ENCODE data around the gene GJC2.

The GJC2 gene

GRCh38 chr1:228180271-228180958 is 30.7 kb downstream of the GJC2 start:
- TF ChIP-seq TAF1 (IDR thresholded peaks at IDR 0.05; ENCODE audit: low read depth): no peak
- no peak for TF ChIP-seq ZBTB7A (IDR thresholded peaks at IDR 0.05; ENCODE audit: low read depth)
- no peak for TF ChIP-seq FOXM1 (IDR thresholded peaks at IDR 0.05; ENCODE audit: borderline replicate concordance, low read depth)
- TF ChIP-seq RAD21 (IDR thresholded peaks at IDR 0.05; ENCODE audit: low read depth): no peak
- TF ChIP-seq YY1 (IDR thresholded peaks at IDR 0.05; ENCODE audit: low read depth): no peak
- TF ChIP-seq CREB1 (IDR thresholded peaks at IDR 0.05; ENCODE audit: low read depth): no peak
- no peak for TF ChIP-seq CEBPB (IDR thresholded peaks at IDR 0.05)
- no peak for TF ChIP-seq EGR1 (IDR thresholded peaks at IDR 0.05)
- no peak for TF ChIP-seq NFIC (IDR thresholded peaks at IDR 0.05)
- TF ChIP-seq MAX (IDR thresholded peaks at IDR 0.05): no peak
- no peak for TF ChIP-seq USF1 (IDR thresholded peaks at IDR 0.05)

- TF ChIP-seq EGR1 (IDR thresholded peaks at IDR 0.05) (no peak), YY1 (IDR thresholded peaks at IDR 0.05; ENCODE audit: low read depth) (no peak), FOXM1 (IDR thresholded peaks at IDR 0.05; ENCODE audit: borderline replicate concordance, low read depth) (no peak), RAD21 (IDR thresholded peaks at IDR 0.05; ENCODE audit: low read depth) (no peak), TCF12 (IDR thresholded peaks at IDR 0.05; ENCODE audit: low read depth) (no peak), NFIC (IDR thresholded peaks at IDR 0.05) (no peak), CREB1 (IDR thresholded peaks at IDR 0.05; ENCODE audit: low read depth) (no peak), CEBPB (IDR thresholded peaks at IDR 0.05) (no peak), ZBTB7A (IDR thresholded peaks at IDR 0.05; ENCODE audit: low read depth) (no peak), USF1 (IDR thresholded peaks at IDR 0.05) (no peak), TAF1 (IDR thresholded peaks at IDR 0.05; ENCODE audit: low read depth) (no peak), MAX (IDR thresholded peaks at IDR 0.05) (no peak), TEAD4 (IDR thresholded peaks at IDR 0.05) (no peak)
Measured at GRCh38 chr1:228180959-228181644, 31.4 kb downstream of the GJC2 start.

GRCh38 chr1:228181645-228182034 is 31.9 kb downstream of the GJC2 start:
- no peak for TF ChIP-seq ZBTB7A (IDR thresholded peaks at IDR 0.05; ENCODE audit: low read depth)
- no peak for TF ChIP-seq TEAD4 (IDR thresholded peaks at IDR 0.05)
- TF ChIP-seq CREB1 (IDR thresholded peaks at IDR 0.05; ENCODE audit: low read depth): no peak
- TF ChIP-seq EGR1 (IDR thresholded peaks at IDR 0.05): no peak
- TF ChIP-seq YY1 (IDR thresholded peaks at IDR 0.05; ENCODE audit: low read depth): no peak
- no peak for TF ChIP-seq NFIC (IDR thresholded peaks at IDR 0.05)
- no peak for TF ChIP-seq USF1 (IDR thresholded peaks at IDR 0.05)
- no peak for TF ChIP-seq TAF1 (IDR thresholded peaks at IDR 0.05; ENCODE audit: low read depth)
- no peak for TF ChIP-seq TCF12 (IDR thresholded peaks at IDR 0.05; ENCODE audit: low read depth)
- no peak for TF ChIP-seq EP300 (IDR thresholded peaks at IDR 0.05; ENCODE audit: borderline replicate concordance)
- no peak for TF ChIP-seq FOXM1 (IDR thresholded peaks at IDR 0.05; ENCODE audit: borderline replicate concordance, low read depth)
- no peak for TF ChIP-seq CEBPB (IDR thresholded peaks at IDR 0.05)

GRCh38 chr1:228182296-228183030 is 32.7 kb downstream of the GJC2 start:
- TF ChIP-seq RAD21 (IDR thresholded peaks at IDR 0.05; ENCODE audit: low read depth) (no peak), EP300 (IDR thresholded peaks at IDR 0.05; ENCODE audit: borderline replicate concordance) (no peak), MAX (IDR thresholded peaks at IDR 0.05) (no peak), TAF1 (IDR thresholded peaks at IDR 0.05; ENCODE audit: low read depth) (no peak), FOXM1 (IDR thresholded peaks at IDR 0.05; ENCODE audit: borderline replicate concordance, low read depth) (no peak), TEAD4 (IDR thresholded peaks at IDR 0.05) (no peak), REST (IDR thresholded peaks at IDR 0.05; ENCODE audit: low read depth) (no peak), ZBTB7A (IDR thresholded peaks at IDR 0.05; ENCODE audit: low read depth) (no peak), CEBPB (IDR thresholded peaks at IDR 0.05) (no peak), CREB1 (IDR thresholded peaks at IDR 0.05; ENCODE audit: low read depth) (no peak), TCF12 (IDR thresholded peaks at IDR 0.05; ENCODE audit: low read depth) (no peak), YY1 (IDR thresholded peaks at IDR 0.05; ENCODE audit: low read depth) (no peak), EGR1 (IDR thresholded peaks at IDR 0.05) (no peak), NFIC (IDR thresholded peaks at IDR 0.05) (no peak), USF1 (IDR thresholded peaks at IDR 0.05) (no peak)

GRCh38 chr1:228184152-228184551 is 34.4 kb downstream of the GJC2 start:
- TF ChIP-seq RAD21 (IDR thresholded peaks at IDR 0.05; ENCODE audit: low read depth) (no peak), TCF12 (IDR thresholded peaks at IDR 0.05; ENCODE audit: low read depth) (no peak), FOXM1 (IDR thresholded peaks at IDR 0.05; ENCODE audit: borderline replicate concordance, low read depth) (no peak), USF1 (IDR thresholded peaks at IDR 0.05) (no peak), EGR1 (IDR thresholded peaks at IDR 0.05) (no peak), NFIC (IDR thresholded peaks at IDR 0.05) (no peak), MAX (IDR thresholded peaks at IDR 0.05) (no peak), ZBTB7A (IDR thresholded peaks at IDR 0.05; ENCODE audit: low read depth) (no peak), TEAD4 (IDR thresholded peaks at IDR 0.05) (no peak), REST (IDR thresholded peaks at IDR 0.05; ENCODE audit: low read depth) (no peak)
